ENCODE measurements around the gene SLC36A2.
"Not testable (repeated sequence)": the region's sequence is repeated elsewhere in the genome, so short reads cannot be mapped to it uniquely, and the experiment has no call there.

SLC36A2 gene

GRCh38 chr5:151320481-151320880 is 26.9 kb downstream of the SLC36A2 start:
- DNase-seq, result no peak

DNA sequence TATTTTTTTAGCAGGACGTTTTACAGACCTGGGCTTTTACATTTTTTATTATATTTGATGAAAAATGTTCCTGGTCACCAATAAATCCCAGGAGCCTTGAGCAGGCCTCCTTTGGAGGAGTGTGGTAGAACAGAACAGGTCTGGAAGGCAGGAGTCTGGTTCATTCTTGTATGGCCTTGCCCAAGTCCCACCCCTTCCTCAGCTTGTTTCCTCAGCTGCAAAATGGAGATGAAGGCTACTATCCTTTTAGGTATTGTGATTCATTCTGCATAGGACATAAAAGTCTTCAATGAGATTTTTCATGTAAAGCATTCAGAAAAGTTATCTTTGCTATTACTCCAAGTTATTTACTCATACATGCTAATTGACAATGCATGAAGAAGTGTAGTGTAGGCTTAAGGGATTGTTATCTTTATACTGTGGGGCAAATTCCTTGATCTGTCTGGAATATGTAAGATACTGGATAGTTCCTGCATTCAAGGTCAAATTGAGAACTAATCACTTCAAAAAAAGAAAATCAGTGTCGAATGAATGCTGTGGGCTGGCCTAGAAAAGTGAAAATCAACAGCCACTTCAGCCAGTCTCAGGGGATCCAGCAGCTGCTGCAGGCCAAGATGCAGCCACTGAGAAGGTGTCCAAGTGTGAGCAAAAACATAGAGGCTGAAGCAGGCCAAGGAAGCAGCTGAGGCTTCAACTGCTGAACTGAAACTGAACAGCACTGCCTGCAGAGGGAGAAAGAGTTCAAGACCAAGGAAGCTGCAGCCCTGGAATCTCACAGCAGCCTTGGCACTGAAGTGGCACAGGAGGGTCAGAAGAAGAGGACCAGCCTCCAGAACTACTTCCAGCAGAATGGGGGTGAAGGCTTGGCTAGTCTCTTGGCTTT is 28.3 kb downstream of the SLC36A2 start:
- peak; percentile 60 for DNase-seq

- DNase-seq, result peak; percentile 12
Measured at GRCh38 chr5:151317871-151318270, 29.5 kb downstream of the SLC36A2 start.

GRCh38 chr5:151315998-151316597 is 31.3 kb downstream of the SLC36A2 start:
- DNase-seq, result peak; percentile 90

- no peak for DNase-seq
Measured at GRCh38 chr5:151313357-151313756, 34.0 kb downstream of the SLC36A2 start.

DNA sequence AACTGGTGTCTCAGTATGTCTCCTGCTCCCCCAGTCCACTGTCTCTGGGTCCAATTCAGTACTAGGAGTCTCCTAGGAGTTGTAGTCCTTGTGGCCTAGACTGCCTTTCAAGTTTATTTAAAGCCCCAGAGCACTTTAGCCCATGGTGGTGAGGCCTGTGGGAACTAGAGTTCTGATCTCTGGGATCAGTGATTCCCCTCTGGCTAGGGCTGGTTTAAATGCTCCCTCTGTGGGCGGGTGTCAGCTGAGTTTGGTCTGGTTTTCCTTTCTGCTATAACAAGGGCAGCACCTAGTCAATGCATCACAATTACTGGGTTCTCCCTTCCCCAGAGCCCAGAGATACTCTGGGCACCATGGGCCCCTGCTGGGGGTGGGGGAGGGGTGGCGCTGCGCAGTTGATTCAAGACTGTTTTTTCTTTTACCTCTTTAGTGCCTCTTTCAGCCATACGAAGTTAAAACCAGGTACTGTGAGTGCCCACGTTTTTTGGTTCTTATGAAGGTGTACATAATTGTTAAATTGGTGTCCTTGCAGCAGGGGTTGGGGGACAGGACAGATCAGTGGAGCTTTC is 34.5 kb downstream of the SLC36A2 start:
- no peak for DNase-seq

DNA sequence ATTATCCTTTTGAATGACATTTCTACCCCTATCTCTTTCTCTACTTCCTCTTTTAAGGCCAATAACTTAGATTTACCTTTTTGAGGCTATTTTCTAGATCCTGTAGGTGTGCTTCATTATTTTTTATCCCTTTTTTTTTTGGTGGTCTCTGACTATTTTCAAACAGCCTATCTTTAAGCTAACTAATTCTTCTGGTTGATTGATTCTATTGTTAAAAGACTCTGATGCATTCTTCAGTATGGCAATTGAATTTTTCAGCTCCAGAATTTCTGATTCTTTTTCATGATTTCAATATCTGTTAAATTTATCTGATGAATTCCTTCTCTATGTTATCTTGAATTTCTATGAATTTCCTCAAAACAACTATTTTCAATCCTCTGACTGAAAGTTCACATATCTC is 36.4 kb downstream of the SLC36A2 start:
- no peak for DNase-seq

- DNase-seq, result not testable (repeated sequence)
Measured at GRCh38 chr5:151309821-151310220, 37.5 kb downstream of the SLC36A2 start.

DNA sequence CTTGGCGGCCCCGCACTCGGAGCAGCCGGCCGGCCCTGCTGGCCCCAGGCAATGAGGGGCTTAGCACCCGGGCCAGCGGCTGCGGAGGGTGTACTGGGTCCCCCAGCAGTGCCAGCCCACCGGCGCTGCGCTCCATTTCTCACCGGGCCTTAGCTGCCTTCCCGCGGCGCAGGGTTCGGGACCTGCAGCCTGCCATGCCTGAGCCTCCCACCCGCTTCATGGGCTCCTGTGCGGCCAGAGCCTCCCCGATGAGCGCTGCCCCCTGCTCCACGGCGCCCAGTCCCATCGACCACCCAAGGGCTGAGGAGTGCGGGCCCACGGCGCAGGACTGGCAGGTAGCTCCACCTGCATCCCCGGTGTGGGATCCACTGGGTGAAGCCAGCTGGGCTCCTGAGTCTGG is 38.1 kb downstream of the SLC36A2 start:
- not testable (repeated sequence) for DNase-seq

GRCh38 chr5:151303666-151304065 is 43.7 kb downstream of the SLC36A2 start, which contains the start of gene SLC36A3:
Gene SLC36A3, minus strand, starts transcription at chr5:151303766. Its CDS starts 412 bp downstream, at chr5:151303354.
- no peak for DNase-seq

DNA sequence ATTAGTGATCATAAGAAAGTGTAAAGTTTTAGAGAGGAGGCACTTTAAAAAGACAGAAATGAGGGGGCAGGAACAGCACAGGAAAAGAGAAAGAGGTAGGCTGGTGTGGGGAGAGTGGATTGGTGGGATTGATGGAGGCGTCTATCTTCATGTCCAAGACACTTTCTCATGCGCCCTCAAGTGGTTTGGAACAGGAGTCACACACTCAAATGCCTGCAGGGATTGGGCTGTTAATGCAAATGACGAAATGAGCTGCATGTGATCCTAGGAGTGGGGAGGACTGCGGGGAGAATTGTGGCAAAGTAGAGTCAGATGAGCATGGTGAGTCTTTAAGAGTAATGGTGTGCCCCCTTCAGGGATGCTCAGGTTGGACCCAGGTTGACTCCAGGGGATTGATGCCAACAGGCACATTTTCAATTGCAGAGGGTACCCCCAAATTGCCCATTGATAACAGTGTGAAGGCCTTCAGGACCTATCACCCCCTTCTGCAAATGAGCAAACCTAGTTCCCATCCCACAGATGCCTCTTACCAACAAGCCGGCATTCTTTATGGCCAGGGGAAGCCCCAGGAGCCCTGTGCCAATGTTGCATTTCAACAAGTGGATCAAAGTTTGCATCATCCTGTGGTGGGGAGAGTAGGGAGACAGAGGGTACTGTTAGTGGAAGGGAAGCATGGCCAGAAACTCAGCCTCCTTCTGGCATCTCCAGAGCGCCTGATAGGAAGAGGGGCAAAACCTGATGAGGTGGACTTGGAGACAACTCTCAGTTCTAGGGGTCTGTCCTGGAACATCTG is 49.1 kb downstream of the SLC36A2 start:
- peak; percentile 17 for DNase-seq

- no peak for DNase-seq
Measured at GRCh38 chr5:151296974-151297373, 50.4 kb downstream of the SLC36A2 start.

DNA sequence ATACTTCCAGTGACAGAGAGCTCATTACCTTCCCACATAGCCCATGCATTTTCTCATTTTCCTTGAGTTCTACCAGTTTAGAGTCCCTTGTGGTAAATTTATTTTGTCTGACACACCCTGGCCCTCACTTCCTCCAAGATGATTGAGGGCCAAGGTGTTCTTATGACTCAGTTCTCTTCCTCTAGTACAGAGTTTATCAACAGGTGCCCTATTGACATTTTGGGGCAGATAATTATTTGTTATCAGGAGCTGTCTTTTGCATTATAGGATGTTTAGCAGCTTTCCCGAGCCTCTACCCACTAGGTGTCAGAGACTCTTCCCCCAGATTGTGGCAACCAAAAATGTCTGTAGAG is 50.9 kb downstream of the SLC36A2 start:
- no peak for DNase-seq

GRCh38 chr5:151295791-151296477 is 51.4 kb downstream of the SLC36A2 start:
- peak; percentile 49 for DNase-seq

DNA sequence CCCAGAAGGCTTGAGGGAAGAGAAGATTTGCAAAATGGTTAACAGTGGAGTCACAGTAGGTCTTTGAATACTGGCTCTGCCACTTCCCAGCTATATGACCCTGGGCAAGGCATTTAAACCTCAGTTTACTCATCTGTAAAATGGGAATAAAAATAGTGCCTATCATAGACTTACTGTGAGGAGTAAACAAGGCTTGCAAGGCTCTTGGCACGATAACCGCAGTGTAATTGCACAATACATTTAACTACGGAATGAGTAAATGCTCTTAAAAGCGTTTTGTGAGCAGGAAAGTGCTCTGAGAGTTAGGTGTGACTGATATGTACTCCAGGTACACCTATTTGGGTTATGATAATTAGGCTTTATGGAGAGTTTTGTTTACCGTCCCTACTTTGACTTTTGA is 52.2 kb downstream of the SLC36A2 start:
- DNase-seq, result no peak

GRCh38 chr5:151293624-151294023 is 53.7 kb downstream of the SLC36A2 start:
- no peak for DNase-seq

DNA sequence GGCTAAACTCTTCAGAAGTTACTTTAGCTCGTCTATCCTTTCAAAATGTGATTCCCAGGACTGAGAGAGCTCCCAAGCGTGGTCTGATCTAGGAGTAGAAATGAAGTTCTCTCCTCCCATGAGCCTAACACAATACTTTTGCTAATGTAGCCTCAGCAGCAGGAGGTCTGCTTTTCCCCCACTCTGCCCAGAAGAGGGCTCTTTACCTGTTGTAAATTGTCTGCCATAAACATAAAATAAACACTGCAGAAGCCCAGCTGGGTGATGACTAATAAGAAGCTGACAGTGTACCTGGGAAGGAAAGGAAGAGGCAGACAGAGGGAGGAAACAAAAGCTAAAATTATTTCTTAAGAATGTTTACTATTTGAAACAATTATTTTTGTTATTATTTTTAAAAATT is 59.2 kb downstream of the SLC36A2 start:
- DNase-seq, result no peak

GRCh38 chr5:151286246-151286645 is 61.1 kb downstream of the SLC36A2 start:
- DNase-seq, result no peak

DNA sequence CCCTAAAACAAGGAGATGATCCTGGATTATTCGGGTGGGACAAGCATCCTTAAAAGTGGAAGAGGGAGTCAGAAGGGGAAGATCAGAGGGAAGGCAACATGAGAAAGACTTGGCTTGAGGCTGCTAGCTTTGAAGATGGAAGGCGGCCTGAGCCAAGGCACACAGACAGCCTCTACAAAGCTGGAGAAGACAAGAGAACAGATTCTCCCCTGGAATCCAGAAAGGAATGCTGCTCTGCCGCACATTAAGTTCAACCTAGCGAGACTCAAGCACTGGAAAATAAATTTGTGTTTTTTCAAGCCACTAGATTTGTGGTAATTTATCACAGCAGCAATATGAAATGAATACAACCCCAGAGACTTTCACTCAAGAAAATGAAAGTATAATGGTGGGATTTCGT is 61.7 kb downstream of the SLC36A2 start:
- peak; percentile 14 for DNase-seq

GRCh38 chr5:151284392-151284967 is 62.9 kb downstream of the SLC36A2 start:
- DNase-seq, result no peak

GRCh38 chr5:151283120-151283825 is 64.1 kb downstream of the SLC36A2 start:
- DNase-seq, result no peak
